Astrocyte of the spinal cord (primary cell): ENCODE measurements around the gene SEL1L3.
A peak's percentile ranks its signal among the peaks of the same experiment; 100 is the strongest.

Experiments used
- DNase-seq: peaks from one replicate; pipeline ENCODE4 v3.0.0; 2011; ENCODE audit warnings: low read depth, low spot score
- H3K4me3 ChIP-seq: 2 replicates; pipeline ENCODE4 v1.5.1; 2011; ENCODE audit warnings: low read depth, mild to moderate bottlenecking, low read length, moderate library complexity
- CTCF ChIP-seq: IDR thresholded peaks from 2 replicates; pipeline ENCODE4 v1.5.1; 2012; ENCODE audit warnings: low read depth, mild to moderate bottlenecking, low read length, inconsistent platforms
- in situ Hi-C: cut with HindIII; loops from 2 replicates; pipeline ENCODE4 v1.10.0; 2017; ENCODE audit warnings: low sequenced_read_pairs

Gene SEL1L3

GRCh38 chr4:25800245-25800644 lies 62.5 kb downstream of the SEL1L3 start:
- H3K4me3 ChIP-seq, result no peak overlapping the region
- DNase-seq, result no peak
- TF ChIP-seq CTCF, result no peak
- in situ Hi-C loops, result no loop called here

- no peak for TF ChIP-seq CTCF
Observed at GRCh38 chr4:25799522-25799921, 63.3 kb downstream of the SEL1L3 start.

GRCh38 chr4:25797136-25797535 lies 65.7 kb downstream of the SEL1L3 start:
- no peak for DNase-seq
- in situ Hi-C loops, result no loop called here
- TF ChIP-seq CTCF, result no peak
- no peak overlapping the region for H3K4me3 ChIP-seq

More at GRCh38 chr4:25799522-25799921, 63.3 kb downstream of the SEL1L3 start:
- no peak for DNase-seq
- no peak overlapping the region for H3K4me3 ChIP-seq
- in situ Hi-C loops, result no loop called here

GRCh38 chr4:25795566-25796454 lies 67.0 kb downstream of the SEL1L3 start:
- in situ Hi-C loops, result no loop called here
- no peak overlapping the region for H3K4me3 ChIP-seq
- DNase-seq, result peak; percentile 77
- peak; percentile 5 for TF ChIP-seq CTCF

- in situ Hi-C loops, result no loop called here
- H3K4me3 ChIP-seq, result no peak overlapping the region
- TF ChIP-seq CTCF, result no peak
- DNase-seq, result no peak
Observed at GRCh38 chr4:25795091-25795490, 67.7 kb downstream of the SEL1L3 start.

- in situ Hi-C loops, result no loop called here
- H3K4me3 ChIP-seq, result no peak overlapping the region
- DNase-seq, result no peak
- TF ChIP-seq CTCF, result no peak
Observed at GRCh38 chr4:25792876-25793275, 69.9 kb downstream of the SEL1L3 start.
